ENCODE measurements around the gene SPINK14.

DNA sequence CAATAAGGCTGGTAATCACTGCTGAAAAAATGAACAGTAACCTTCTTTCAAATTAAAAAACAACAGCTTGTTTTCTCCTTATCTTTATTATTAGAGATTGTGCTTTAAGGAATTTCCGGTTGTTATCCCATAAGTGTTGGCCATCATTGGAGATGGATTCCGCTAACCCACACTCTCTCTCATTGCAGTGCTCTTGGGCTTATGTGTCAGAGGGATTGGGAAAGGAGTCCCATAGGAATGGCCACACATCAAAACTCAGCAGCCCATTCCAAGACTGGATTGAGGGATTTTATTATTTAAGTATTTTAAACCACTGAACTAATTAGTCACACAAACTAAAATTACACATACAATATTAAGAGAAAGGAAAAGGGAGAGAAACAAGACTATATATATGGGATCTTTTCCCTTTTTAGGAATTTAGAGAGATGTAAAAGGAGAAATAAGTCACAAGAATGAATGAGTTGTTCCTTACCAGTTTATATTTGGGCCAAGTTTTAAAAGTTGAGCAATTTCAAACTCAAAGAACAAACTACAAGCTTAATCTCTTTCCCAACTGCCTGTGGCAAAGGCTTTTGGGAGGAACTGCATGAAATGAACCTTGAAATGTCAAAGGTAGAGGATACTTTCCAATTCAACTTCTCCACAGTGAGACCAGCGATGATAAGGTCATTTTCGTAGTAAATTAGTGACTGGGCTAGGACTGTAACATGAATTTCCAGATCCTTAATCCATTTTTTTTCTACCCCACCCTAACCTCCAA lies 36.9 kb downstream of the SPINK14 start:
- TF ChIP-seq, protein P1, sequence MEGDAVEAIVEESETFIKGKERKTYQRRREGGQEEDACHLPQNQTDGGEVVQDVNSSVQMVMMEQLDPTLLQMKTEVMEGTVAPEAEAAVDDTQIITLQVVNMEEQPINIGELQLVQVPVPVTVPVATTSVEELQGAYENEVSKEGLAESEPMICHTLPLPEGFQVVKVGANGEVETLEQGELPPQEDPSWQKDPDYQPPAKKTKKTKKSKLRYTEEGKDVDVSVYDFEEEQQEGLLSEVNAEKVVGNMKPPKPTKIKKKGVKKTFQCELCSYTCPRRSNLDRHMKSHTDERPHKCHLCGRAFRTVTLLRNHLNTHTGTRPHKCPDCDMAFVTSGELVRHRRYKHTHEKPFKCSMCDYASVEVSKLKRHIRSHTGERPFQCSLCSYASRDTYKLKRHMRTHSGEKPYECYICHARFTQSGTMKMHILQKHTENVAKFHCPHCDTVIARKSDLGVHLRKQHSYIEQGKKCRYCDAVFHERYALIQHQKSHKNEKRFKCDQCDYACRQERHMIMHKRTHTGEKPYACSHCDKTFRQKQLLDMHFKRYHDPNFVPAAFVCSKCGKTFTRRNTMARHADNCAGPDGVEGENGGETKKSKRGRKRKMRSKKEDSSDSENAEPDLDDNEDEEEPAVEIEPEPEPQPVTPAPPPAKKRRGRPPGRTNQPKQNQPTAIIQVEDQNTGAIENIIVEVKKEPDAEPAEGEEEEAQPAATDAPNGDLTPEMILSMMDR (conservative IDR thresholded peaks at IDR 0.05) = no peak
- no peak for TF ChIP-seq EZH2 (IDR thresholded peaks at IDR 0.05; ENCODE audit: low read depth)
